Mesodermal cell (in vitro differentiated cells): Measurements from ENCODE around the gene PHF3.
"Not testable (repeated sequence)": the region's sequence is repeated elsewhere in the genome, so short reads cannot be mapped to it uniquely, and the experiment has no call there.

Source experiments
- H3K27ac ChIP-seq: 2 replicates; pipeline ENCODE4 v1.7.0; 2013; ENCODE audit warnings: mild to moderate bottlenecking, low read depth, low read length, moderate library complexity; ENCODE audit not compliant: severe bottlenecking
- H3K36me3 ChIP-seq: 2 replicates; pipeline ENCODE4 v1.7.1; 2013; ENCODE audit warnings: mild to moderate bottlenecking, low read length, moderate library complexity; ENCODE audit not compliant: control insufficient read depth, insufficient read depth
- H3K4me1 ChIP-seq: one replicate; pipeline ENCODE4 v1.7.1; 2013; ENCODE audit warnings: mild to moderate bottlenecking, low read length; ENCODE audit not compliant: insufficient read depth, control insufficient read depth, poor library complexity, severe bottlenecking
- H3K4me3 ChIP-seq: 2 replicates; pipeline ENCODE4 v1.7.0; 2013; ENCODE audit warnings: low read length, control low read depth, mild to moderate bottlenecking; ENCODE audit not compliant: insufficient read depth, poor library complexity, severe bottlenecking; ENCODE audit errors: extremely low read depth
- H3K9me3 ChIP-seq: 2 replicates; pipeline ENCODE4 v1.7.1; 2013; ENCODE audit warnings: mild to moderate bottlenecking, low read length, moderate library complexity; ENCODE audit not compliant: control insufficient read depth
- WGBS, 2 experiments: methylation state at CpG; one replicate each; pipeline ENCODE4 v1.1.5; 2013; ENCODE audit warnings: missing lambda C conversion rate in 2 of 2; ENCODE audit not compliant: insufficient coverage in 2 of 2; 5-methylcytosine and 5-hydroxymethylcytosine counted together

PHF3 gene

GRCh38 chr6:63708631-63709030 is 73.0 kb downstream of the PHF3 start:
- no peaks in the 10 kb centered on the region for H3K4me1 ChIP-seq
- peaks cover 79% of the 10 kb centered on the region for H3K36me3 ChIP-seq
- H3K4me3 ChIP-seq = no peak overlapping the region
- no peak overlapping the region for H3K27ac ChIP-seq
- H3K9me3 ChIP-seq = no peaks in the 10 kb centered on the region
- no CpG with 5 or more reads among the region's 1 CpG for WGBS, 2 experiments

GRCh38 chr6:63709148-63709547 is 73.5 kb downstream of the PHF3 start:
- Histone ChIP-seq H3K36me3 (peaks cover 75% of the 10 kb centered on the region), H3K9me3 (no peaks in the 10 kb centered on the region), H3K27ac (no peak overlapping the region), H3K4me3 (no peak overlapping the region), H3K4me1 (no peaks in the 10 kb centered on the region)

GRCh38 chr6:63713332-63713731 is 77.7 kb downstream of the PHF3 start:
- Histone ChIP-seq H3K4me3 (no peak overlapping the region), H3K27ac (no peak overlapping the region), H3K4me1 (no peaks in the 10 kb centered on the region), H3K9me3 (no peaks in the 10 kb centered on the region), H3K36me3 (peaks cover 49% of the 10 kb centered on the region)
- 95 to 97% methylated on average over 6 of the region's 6 CpGs for WGBS, 2 experiments

- Histone ChIP-seq H3K36me3 (peaks cover 42% of the 10 kb centered on the region), H3K4me1 (no peaks in the 10 kb centered on the region), H3K9me3 (no peaks in the 10 kb centered on the region), H3K27ac (no peak overlapping the region), H3K4me3 (no peak overlapping the region)
Measured at GRCh38 chr6:63714091-63714490, 78.5 kb downstream of the PHF3 start.

GRCh38 chr6:63716169-63716568 is 80.6 kb downstream of the PHF3 start:
- 100% methylated on average over 1 of the region's 2 CpGs; no CpG with 5 or more reads in 1 of the 2 experiments for WGBS, 2 experiments
- H3K27ac ChIP-seq = no peak overlapping the region
- peaks cover 28% of the 10 kb centered on the region for H3K36me3 ChIP-seq
- no peak overlapping the region for H3K4me3 ChIP-seq
- H3K9me3 ChIP-seq = no peaks in the 10 kb centered on the region
- H3K4me1 ChIP-seq = no peaks in the 10 kb centered on the region

- Histone ChIP-seq H3K4me3 (no peak overlapping the region), H3K27ac (no peak overlapping the region), H3K36me3 (no peaks in the 10 kb centered on the region), H3K9me3 (no peaks in the 10 kb centered on the region), H3K4me1 (no peaks in the 10 kb centered on the region)
- WGBS, 2 experiments = no CpG with 5 or more reads among the region's 1 CpG
Measured at GRCh38 chr6:63721181-63721580, 85.6 kb downstream of the PHF3 start.

- no peak overlapping the region for H3K27ac ChIP-seq
- no peaks in the 10 kb centered on the region for H3K9me3 ChIP-seq
- no peaks in the 10 kb centered on the region for H3K4me1 ChIP-seq
- no peaks in the 10 kb centered on the region for H3K36me3 ChIP-seq
- no peak overlapping the region for H3K4me3 ChIP-seq
Measured at GRCh38 chr6:63724721-63725120, 89.1 kb downstream of the PHF3 start.

- Histone ChIP-seq H3K4me3 (no peak overlapping the region), H3K9me3 (no peaks in the 10 kb centered on the region), H3K36me3 (no peaks in the 10 kb centered on the region), H3K27ac (no peak overlapping the region), H3K4me1 (no peaks in the 10 kb centered on the region)
Measured at GRCh38 chr6:63730311-63730710, 94.7 kb downstream of the PHF3 start.

- Histone ChIP-seq H3K4me1 (no peaks in the 10 kb centered on the region), H3K9me3 (no peaks in the 10 kb centered on the region), H3K27ac (no peak overlapping the region), H3K4me3 (no peak overlapping the region), H3K36me3 (no peaks in the 10 kb centered on the region)
- WGBS, 2 experiments = 94 to 100% methylated on average over 1 of the region's 3 CpGs
Measured at GRCh38 chr6:63731930-63732329, 96.3 kb downstream of the PHF3 start.

GRCh38 chr6:63732336-63732735 is 96.7 kb downstream of the PHF3 start:
- Histone ChIP-seq H3K4me3 (no peak overlapping the region), H3K9me3 (no peaks in the 10 kb centered on the region), H3K4me1 (no peaks in the 10 kb centered on the region), H3K27ac (no peak overlapping the region), H3K36me3 (no peaks in the 10 kb centered on the region)
- 90% methylated on average over 1 of the region's 2 CpGs; no CpG with 5 or more reads in 1 of the 2 experiments for WGBS, 2 experiments

GRCh38 chr6:63734923-63735322 is 99.3 kb downstream of the PHF3 start:
- 71 to 84% methylated on average over 1 to 2 of the region's 3 CpGs for WGBS, 2 experiments

GRCh38 chr6:63738190-63738589 is 102.6 kb downstream of the PHF3 start:
- not testable (repeated sequence) for H3K9me3 ChIP-seq, H3K4me1 ChIP-seq, H3K4me3 ChIP-seq, H3K27ac ChIP-seq, H3K36me3 ChIP-seq
- WGBS, 2 experiments = no CpG with 5 or more reads among the region's 2 CpGs

More at GRCh38 chr6:63734923-63735322, 99.3 kb downstream of the PHF3 start:
- no peak overlapping the region for H3K4me3 ChIP-seq
- no peak overlapping the region for H3K27ac ChIP-seq
- H3K9me3 ChIP-seq = no peaks in the 10 kb centered on the region
- no peaks in the 10 kb centered on the region for H3K36me3 ChIP-seq
- H3K4me1 ChIP-seq = no peaks in the 10 kb centered on the region
